GM21786 (cell line): Measurements from ENCODE around the gene TXNL4A.

Experiments
- ATAC-seq: cut with Tn5 transposase; IDR thresholded peaks from one replicate; pipeline ENCODE4 v1.9.1; 2021; ENCODE audit not compliant: unreplicated experiment

Gene TXNL4A

GRCh38 chr18:79949697-79950487 is 38.5 kb downstream of the TXNL4A start:
- no peak for ATAC-seq

DNA sequence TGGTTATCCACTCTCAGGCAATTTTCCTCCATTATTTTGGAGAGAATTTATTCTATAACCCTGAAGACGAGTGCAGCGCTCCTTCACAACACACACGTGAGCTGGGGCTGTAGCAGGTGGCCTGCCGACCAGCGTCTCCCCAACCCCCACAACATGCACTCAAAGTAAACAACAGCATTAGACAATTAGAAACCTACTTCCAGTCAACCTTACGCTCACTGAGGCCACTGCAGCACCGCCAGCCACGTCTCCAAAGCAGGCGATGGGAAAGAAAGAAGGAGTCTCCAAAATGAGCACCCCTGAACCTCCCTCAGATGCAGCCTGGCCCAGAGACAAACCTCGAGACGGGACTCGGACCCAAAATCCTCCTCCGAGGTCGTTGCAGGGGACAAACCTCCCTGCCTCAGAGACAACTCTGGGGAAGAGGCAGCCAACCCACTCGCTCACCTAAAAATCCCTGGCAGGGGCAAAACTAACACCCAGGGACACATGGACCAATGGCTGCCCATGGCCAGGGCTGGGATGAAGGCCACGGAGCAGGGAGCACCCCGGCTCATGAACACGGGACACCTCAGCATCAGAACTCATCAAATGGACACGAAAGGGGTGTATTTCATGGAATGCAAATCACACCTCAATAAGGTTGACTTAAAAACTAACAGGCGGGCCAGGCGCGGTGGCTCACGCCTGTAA is 39.5 kb downstream of the TXNL4A start:
- ATAC-seq: no peak

DNA sequence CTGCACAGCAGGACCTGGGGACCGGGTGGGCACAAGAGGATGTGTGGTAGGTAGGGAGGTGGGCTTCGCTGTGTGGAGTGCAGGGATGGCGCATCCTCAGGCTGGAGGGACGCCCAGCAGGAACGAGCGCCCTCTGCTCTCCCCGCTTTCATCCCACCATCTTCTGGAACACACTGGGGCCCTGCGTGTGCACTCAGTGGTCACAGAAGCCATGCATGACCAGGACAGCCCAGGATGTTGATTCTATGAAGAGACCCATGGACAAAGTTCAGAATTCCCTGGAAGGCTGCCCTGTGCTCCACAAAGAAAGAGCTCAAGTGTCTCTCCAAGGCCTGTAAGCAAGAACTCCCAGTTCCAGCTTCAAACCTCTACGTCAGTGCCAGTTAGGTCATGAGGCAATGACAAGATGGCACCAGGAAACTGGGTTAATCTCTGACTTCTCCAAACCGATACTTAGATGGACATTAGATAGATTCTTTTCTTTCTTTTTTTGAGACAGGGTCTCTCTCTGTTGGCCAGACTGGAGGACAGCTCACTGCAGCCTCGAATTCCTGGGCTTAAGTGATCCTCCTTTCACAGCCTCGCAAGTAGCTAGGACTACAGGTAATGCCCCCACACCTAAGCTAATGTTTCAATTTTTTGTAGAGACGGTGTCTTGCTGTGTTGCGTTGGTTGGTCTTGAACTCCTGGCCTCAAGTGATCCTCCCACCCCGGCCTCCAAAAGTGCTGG is 40.3 kb downstream of the TXNL4A start:
- ATAC-seq: no peak

- no peak for ATAC-seq
Observed at GRCh38 chr18:79947054-79947755, 41.2 kb downstream of the TXNL4A start.

- ATAC-seq: no peak
Observed at GRCh38 chr18:79945118-79946042, 43.0 kb downstream of the TXNL4A start.

- no peak for ATAC-seq
Observed at GRCh38 chr18:79944746-79945117, 43.6 kb downstream of the TXNL4A start.

GRCh38 chr18:79944126-79944731 is 44.1 kb downstream of the TXNL4A start:
- peak; percentile 60 for ATAC-seq

- ATAC-seq: no peak
Observed at GRCh38 chr18:79943608-79944125, 44.7 kb downstream of the TXNL4A start.

- no peak for ATAC-seq
Observed at GRCh38 chr18:79942786-79943607, 45.4 kb downstream of the TXNL4A start.

DNA sequence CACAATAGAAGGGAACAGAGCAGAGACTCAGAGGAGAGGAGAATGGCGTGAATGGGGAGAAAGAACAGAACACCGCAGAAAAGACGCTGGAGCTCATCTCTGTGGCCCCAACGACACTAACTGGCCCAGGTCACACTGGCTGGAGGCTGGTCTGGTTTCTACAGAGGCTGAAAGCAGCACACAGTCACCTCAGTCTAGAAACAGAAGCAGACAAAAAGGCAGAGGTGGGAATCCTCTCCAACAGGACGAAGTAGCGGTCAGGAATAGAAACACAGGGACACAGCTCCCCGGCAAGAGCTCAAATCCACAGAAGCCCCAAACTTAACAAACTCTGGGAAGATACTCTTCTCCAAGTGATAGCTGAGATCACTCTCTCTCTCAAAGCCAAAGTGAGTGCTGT is 46.2 kb downstream of the TXNL4A start:
- no peak for ATAC-seq

- ATAC-seq: no peak
Observed at GRCh38 chr18:79941473-79942119, 46.8 kb downstream of the TXNL4A start.

- no peak for ATAC-seq
Observed at GRCh38 chr18:79940814-79941472, 47.4 kb downstream of the TXNL4A start.

DNA sequence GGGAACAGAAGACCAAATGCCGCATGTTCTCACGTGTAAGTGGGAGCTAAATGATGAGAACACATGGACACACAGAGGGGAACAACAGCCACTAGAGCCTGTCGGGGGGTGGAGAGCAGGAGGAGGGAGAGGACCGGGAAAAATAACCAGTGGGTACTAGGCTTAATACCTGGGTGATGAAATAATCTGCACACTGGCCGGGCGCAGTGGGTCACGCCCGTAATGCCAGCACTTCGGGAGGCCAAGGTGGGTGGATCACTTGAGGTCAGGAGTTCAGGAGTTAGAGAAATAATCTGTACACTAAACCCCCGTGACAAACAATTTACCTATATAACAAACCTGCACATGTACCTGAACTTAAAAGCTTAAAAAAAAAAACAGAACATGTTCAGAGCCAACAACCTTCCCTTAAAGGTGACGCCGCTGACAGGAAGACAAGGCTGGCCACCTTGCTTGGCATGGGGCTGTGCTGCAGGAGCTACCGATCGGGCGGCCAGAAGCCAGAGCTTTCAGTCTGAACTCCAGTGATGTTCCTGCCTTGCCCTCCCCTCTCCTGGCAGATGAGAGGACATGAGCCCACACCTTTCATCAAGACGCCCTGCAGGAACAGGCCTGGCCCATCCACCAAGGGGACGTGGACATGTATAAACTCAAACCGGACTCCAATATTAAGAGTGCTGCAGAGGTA is 48.1 kb downstream of the TXNL4A start:
- no peak for ATAC-seq

DNA sequence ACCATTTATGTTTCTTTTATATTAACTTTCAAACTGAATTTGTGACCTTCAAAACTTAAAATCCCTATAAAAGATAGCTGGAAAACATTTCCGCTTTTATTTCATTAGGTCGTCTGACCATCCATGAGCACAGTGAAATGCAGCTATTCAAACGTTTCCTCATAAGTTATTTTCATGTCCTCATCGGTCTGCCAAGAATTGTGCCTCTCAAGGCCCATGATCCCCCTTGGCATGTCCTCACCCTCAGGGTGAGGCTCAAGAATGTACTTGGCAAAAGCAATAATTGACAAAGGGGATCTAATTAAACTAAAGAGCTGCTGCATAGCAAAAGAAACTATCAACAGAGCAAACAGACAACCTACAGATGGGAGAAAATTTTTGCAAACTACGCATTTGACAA is 49.3 kb downstream of the TXNL4A start:
- ATAC-seq: no peak

DNA sequence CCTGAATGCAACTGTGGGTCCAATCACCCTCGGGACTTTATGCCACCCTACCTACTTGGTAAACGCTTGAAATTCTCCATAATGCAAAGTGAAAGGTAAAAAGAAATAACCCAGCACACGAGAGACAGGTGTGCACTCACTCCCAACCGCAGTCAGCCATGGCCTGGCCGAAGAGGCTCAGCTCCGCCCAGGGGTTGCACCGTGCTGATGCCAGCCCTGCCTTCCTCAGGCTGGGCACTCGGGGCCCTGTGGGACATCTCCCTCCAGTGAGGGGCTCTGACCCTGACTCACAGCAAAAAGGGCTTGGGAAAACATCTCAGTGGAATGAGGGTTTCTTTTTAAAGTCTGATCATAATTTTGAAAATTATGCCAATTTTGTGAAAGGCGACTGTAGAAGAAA is 50.2 kb downstream of the TXNL4A start:
- ATAC-seq: no peak

DNA sequence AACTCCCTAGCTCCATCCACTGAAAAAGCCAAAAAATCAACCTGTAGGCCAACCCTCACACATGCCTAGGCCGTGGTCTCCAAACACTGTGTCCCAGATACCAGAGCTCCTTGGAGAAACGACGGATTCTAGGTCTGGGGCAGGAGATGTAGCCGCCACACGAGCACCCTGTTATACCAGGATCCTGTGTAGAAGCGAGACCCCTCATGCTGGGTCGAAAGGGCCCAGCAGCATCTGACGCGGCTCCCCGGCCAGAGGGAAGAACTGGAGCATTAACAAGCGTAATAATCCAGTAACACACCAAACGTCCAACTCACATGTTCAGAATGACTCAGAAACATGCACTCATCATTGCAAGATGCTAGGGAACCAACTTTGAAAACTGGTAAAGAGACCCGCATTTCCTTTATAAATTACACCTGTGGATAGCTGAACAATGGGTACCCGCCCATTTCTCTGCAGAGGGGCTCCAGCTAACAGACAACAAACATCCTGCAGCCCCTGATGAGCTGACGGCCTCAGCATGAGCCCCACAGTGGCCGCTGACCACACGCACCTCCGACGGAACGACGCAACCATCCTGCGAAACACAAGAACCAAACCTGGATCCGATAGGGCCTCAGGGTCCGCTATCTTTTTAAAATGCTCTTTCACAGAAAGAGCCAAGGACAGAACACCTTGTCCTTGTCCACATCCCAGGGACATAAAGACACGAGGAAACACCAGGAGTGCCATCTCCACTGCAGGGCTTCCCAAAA is 51.1 kb downstream of the TXNL4A start:
- ATAC-seq: no peak
